ENCODE results near the gene CHST9.

DNA sequence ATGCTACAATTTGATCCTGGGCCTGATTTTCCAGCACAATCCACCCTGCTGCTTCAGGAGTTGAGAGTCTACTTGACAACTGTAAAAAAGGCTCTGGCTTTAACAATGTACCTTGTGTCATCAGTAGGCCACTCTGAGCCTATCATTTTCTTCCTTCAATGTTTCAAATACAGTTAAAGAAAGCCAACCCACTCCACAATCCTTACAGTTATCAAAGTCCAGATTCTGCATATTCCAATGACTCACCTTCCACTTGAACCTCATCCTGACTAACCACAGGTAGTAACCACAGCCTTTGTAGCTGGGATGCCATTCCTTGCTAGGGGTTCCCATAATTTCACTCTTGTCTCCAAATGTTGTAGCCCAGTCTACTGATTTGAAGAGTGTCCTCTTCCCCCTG lies 284.1 kb downstream of the CHST9 start:
- TF ChIP-seq, protein P1, sequence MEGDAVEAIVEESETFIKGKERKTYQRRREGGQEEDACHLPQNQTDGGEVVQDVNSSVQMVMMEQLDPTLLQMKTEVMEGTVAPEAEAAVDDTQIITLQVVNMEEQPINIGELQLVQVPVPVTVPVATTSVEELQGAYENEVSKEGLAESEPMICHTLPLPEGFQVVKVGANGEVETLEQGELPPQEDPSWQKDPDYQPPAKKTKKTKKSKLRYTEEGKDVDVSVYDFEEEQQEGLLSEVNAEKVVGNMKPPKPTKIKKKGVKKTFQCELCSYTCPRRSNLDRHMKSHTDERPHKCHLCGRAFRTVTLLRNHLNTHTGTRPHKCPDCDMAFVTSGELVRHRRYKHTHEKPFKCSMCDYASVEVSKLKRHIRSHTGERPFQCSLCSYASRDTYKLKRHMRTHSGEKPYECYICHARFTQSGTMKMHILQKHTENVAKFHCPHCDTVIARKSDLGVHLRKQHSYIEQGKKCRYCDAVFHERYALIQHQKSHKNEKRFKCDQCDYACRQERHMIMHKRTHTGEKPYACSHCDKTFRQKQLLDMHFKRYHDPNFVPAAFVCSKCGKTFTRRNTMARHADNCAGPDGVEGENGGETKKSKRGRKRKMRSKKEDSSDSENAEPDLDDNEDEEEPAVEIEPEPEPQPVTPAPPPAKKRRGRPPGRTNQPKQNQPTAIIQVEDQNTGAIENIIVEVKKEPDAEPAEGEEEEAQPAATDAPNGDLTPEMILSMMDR (IDR thresholded peaks at IDR 0.05; ENCODE audit: low read length) = no peak
- no peak for TF ChIP-seq EZH2 (IDR thresholded peaks at IDR 0.05; ENCODE audit: borderline replicate concordance, low read length)

All from OCI-LY1 (cell line).